ENCODE results near the gene SPATA20. TPM values are rescaled to one million over a fixed set of nuclear protein-coding genes. Genes with fewer than 3 reads are reported as not detected.

SPATA20 gene
- total RNA-seq, 1 experiment from 2014 or later, result 149 TPM

- Mint-ChIP-seq H3K4me1 (ENCODE audit: low read depth, unreplicated experiment) (peaks cover 27% of the 10 kb centered on the region), H3K9me3 (ENCODE audit: unreplicated experiment) (no peaks in the 10 kb centered on the region), H3K27me3 (ENCODE audit: insufficient read depth, unreplicated experiment) (no peaks in the 10 kb centered on the region), H3K36me3 (ENCODE audit: insufficient read depth, unreplicated experiment) (no peaks in the 10 kb centered on the region), H3K4me3 (ENCODE audit: unreplicated experiment) (no peak overlapping the region), H3K27ac (ENCODE audit: unreplicated experiment) (peak overlapping the region; percentile 12)
- ChIA-PET POLR2A (no interaction called here), CTCF (interaction anchor here (0.6 to 1.2 kb wide), 2 partner anchors 31 to 38 kb away, joined by 4 to 5 read pairs; no protein-coding TSS in a partner anchor)
- Histone ChIP-seq H3K4me3 (ENCODE audit: low read depth, low read length) (no peak overlapping the region), H3K27me3 (replicated peaks; ENCODE audit: control insufficient read depth, insufficient read depth, low read length) (no peaks in the 10 kb centered on the region), H3K9me3 (no peaks in the 10 kb centered on the region), H3K36me3 (ENCODE audit: control insufficient read depth, insufficient read depth, low read length) (no peaks in the 10 kb centered on the region), H3K4me1 (peaks cover 9% of the 10 kb centered on the region)
- no TSS peak for BruUV-seq (replicated peaks)
- intact Hi-C loops (cut with micrococcal nuclease; ENCODE audit: unreplicated experiment), result loop anchor here (1.0 kb wide), 1 partner anchor 30 kb away; no protein-coding TSS in a partner anchor
- TF ChIP-seq CTCF (IDR thresholded peaks at IDR 0.05; ENCODE audit: insufficient read depth in 1 of 2, low read depth in 1 of 2, low read length in 1 of 2, severe bottlenecking in 1 of 2, unreplicated experiment in 1 of 2), result no peak
- DNase-seq, result no peak
Observed at GRCh38 chr17:50517504-50518383, 29.2 kb upstream of the SPATA20 start.

- H3K27me3 Mint-ChIP-seq (ENCODE audit: insufficient read depth, unreplicated experiment), result no peaks in the 10 kb centered on the region
- no peaks in the 10 kb centered on the region for H3K9me3 Mint-ChIP-seq (ENCODE audit: unreplicated experiment)
- DNase-seq, result peak in 1 of 2 experiments; percentile 37
- intact Hi-C loops (cut with micrococcal nuclease; ENCODE audit: unreplicated experiment), result no loop called here
- POLR2A ChIA-PET, result no interaction called here
- BruUV-seq (replicated peaks), result no TSS peak
- no peaks in the 10 kb centered on the region for H3K36me3 ChIP-seq (ENCODE audit: control insufficient read depth, insufficient read depth, low read length)
- no peak overlapping the region for H3K27ac Mint-ChIP-seq (ENCODE audit: unreplicated experiment)
- H3K4me3 Mint-ChIP-seq (ENCODE audit: unreplicated experiment), result no peak overlapping the region
- H3K4me3 ChIP-seq (ENCODE audit: low read depth, low read length), result no peak overlapping the region
- no peaks in the 10 kb centered on the region for H3K27me3 ChIP-seq (replicated peaks; ENCODE audit: control insufficient read depth, insufficient read depth, low read length)
- H3K9me3 ChIP-seq, result no peaks in the 10 kb centered on the region
- CTCF ChIA-PET, result no interaction called here
- peaks cover 17% of the 10 kb centered on the region for H3K4me1 ChIP-seq
- H3K36me3 Mint-ChIP-seq (ENCODE audit: insufficient read depth, unreplicated experiment), result no peaks in the 10 kb centered on the region
- H3K4me1 Mint-ChIP-seq (ENCODE audit: low read depth, unreplicated experiment), result peaks cover 34% of the 10 kb centered on the region
- TF ChIP-seq CTCF (IDR thresholded peaks at IDR 0.05; ENCODE audit: insufficient read depth in 1 of 2, low read depth in 1 of 2, low read length in 1 of 2, severe bottlenecking in 1 of 2, unreplicated experiment in 1 of 2), result no peak
Observed at GRCh38 chr17:50518384-50519023, 28.5 kb upstream of the SPATA20 start.

- peaks cover 24% of the 10 kb centered on the region for H3K4me1 ChIP-seq
- intact Hi-C loops (cut with micrococcal nuclease; ENCODE audit: unreplicated experiment), result no loop called here
- no TSS peak for BruUV-seq (replicated peaks)
- H3K36me3 ChIP-seq (ENCODE audit: control insufficient read depth, insufficient read depth, low read length), result no peaks in the 10 kb centered on the region
- H3K27ac Mint-ChIP-seq (ENCODE audit: unreplicated experiment), result no peak overlapping the region
- H3K4me3 Mint-ChIP-seq (ENCODE audit: unreplicated experiment), result no peak overlapping the region
- peaks cover 39% of the 10 kb centered on the region for H3K4me1 Mint-ChIP-seq (ENCODE audit: low read depth, unreplicated experiment)
- H3K27me3 ChIP-seq (replicated peaks; ENCODE audit: control insufficient read depth, insufficient read depth, low read length), result no peaks in the 10 kb centered on the region
- CTCF ChIA-PET, result interaction anchor here (0.9 kb wide), 1 partner anchor 18 kb away, joined by 3 read pairs; no protein-coding TSS in a partner anchor
- H3K9me3 ChIP-seq, result no peaks in the 10 kb centered on the region
- POLR2A ChIA-PET, result no interaction called here
- H3K9me3 Mint-ChIP-seq (ENCODE audit: unreplicated experiment), result no peaks in the 10 kb centered on the region
- H3K36me3 Mint-ChIP-seq (ENCODE audit: insufficient read depth, unreplicated experiment), result no peaks in the 10 kb centered on the region
- peak in 1 of 2 experiments; percentile 44 for DNase-seq
- no peaks in the 10 kb centered on the region for H3K27me3 Mint-ChIP-seq (ENCODE audit: insufficient read depth, unreplicated experiment)
- no peak overlapping the region for H3K4me3 ChIP-seq (ENCODE audit: low read depth, low read length)
- no peak for TF ChIP-seq CTCF (IDR thresholded peaks at IDR 0.05; ENCODE audit: insufficient read depth in 1 of 2, low read depth in 1 of 2, low read length in 1 of 2, severe bottlenecking in 1 of 2, unreplicated experiment in 1 of 2)
Observed at GRCh38 chr17:50519141-50519834, 27.7 kb upstream of the SPATA20 start.
